ENCODE measurements around the gene ZNF516.

Gene ZNF516

DNA sequence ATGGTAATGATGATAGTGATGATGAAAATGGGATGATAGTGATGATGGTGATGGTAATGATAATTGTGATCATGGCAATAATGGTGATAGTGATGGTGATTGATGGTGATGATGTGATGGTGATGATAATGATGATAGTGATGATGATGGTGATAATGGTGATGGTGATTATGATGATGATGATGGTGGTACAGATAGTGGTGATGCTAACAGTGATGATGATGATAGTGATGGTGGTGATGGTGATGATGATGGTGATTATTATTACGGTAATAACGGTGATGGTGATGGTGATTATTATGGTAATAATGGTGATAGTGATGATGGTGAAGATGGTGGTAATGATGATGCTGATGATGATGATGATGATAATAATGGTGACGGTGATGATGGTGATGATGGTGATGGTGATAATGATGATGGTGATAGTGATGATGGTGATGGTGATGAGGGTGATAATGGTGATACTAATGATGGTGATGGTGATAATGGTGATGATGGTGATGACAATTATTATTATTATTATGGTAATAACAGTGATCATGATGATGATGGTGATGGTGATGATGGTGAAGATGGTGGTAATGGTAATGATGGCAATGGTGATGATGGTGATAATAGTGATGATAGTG, 151.0 kb downstream of the ZNF516 start:
- no peak overlapping the region for H3K4me3 ChIP-seq (ENCODE audit: low read length)
- DNase-seq (ENCODE audit: low read depth, low spot score) = no peak

DNA sequence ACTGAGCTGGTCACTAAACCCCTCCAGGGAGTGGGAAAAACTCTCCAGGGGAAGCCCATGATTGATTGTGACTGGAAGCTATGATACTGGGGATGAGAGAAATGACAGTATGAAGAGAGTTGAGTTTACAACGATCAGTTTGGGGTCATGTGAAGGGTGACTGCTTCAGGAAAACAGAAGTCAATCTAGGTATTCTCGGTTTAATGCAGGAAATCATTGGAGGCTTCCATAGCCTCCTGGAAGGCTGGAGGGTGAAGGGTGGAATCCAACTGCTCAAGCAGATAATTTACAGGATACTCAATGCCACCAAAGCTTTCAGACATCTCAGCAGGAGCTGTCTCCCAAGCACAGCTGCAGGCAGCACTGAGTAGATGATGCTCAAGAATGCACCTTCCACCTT, 154.6 kb downstream of the ZNF516 start:
- no peak for DNase-seq (ENCODE audit: low read depth, low spot score)
- H3K4me3 ChIP-seq (ENCODE audit: low read length) = no peak overlapping the region

DNA sequence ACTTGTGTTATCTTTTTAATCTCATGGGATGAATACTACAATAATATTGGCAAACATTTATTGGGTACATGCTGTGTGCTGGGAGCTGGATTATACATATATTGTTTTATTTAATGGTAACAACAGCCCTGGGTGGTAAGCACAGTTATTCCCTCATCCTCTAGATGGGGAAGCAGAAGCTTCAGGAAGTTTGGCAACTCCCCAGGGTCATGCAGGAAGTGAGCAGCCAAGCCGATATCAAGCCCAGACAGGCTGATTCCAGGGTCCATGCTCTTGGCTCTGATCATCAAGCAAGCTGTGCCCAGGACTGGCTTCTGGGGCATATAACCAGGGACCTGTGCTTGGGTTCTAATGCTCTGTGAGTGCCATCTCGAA, 155.8 kb downstream of the ZNF516 start:
- DNase-seq (ENCODE audit: low read depth, low spot score) = no peak
- H3K4me3 ChIP-seq (ENCODE audit: low read length) = no peak overlapping the region

DNA sequence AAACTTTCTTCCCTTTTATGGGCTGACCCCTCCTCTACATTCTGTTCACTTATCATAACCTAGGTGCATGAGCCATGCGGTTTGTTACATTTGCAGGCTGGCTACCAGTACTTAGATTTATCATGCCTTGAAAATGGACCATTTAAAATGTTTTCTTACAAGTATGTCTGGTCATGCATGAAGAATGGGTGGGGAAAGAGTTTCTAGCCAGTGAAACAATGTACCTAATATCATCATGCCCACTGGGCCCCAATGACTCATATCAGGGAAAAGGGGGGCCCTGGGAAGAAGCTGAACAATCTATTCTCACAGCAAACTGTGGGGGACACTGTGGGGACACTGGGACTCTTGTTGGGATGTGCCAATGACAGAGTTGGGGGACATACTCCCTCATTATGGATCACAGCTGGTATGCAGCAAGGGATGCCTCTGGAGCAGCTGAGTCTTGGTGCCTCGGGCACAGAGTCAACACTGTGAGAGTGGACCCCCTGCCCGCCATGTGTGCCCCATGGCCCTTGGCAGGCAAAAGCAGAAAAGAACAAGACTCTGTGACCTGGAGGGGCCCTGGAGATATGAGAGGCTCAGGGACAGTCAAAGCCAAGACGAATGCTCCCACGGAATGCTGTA, 156.3 kb downstream of the ZNF516 start:
- no peak overlapping the region for H3K4me3 ChIP-seq (ENCODE audit: low read length)
- no peak for DNase-seq (ENCODE audit: low read depth, low spot score)

DNA sequence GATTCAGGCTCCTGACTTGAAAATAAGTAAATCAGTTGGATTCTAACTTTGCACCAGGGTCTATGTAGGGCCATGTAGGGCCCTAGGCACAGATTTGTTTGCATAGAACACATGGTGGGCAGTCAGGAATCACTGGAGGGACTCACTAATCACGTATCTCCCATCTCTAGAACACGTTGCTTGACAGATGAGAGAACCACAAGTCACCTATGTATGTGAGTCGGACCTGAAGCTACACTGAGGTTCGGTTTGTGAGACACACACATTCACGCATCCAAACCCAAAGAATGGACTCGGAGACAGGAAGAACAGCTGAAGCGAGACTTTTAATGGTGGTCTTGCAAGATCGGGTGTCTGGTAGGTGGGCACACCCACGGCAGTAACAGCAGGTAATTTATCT, 157.0 kb downstream of the ZNF516 start:
- no peak overlapping the region for H3K4me3 ChIP-seq (ENCODE audit: low read length)
- DNase-seq (ENCODE audit: low read depth, low spot score) = no peak

DNA sequence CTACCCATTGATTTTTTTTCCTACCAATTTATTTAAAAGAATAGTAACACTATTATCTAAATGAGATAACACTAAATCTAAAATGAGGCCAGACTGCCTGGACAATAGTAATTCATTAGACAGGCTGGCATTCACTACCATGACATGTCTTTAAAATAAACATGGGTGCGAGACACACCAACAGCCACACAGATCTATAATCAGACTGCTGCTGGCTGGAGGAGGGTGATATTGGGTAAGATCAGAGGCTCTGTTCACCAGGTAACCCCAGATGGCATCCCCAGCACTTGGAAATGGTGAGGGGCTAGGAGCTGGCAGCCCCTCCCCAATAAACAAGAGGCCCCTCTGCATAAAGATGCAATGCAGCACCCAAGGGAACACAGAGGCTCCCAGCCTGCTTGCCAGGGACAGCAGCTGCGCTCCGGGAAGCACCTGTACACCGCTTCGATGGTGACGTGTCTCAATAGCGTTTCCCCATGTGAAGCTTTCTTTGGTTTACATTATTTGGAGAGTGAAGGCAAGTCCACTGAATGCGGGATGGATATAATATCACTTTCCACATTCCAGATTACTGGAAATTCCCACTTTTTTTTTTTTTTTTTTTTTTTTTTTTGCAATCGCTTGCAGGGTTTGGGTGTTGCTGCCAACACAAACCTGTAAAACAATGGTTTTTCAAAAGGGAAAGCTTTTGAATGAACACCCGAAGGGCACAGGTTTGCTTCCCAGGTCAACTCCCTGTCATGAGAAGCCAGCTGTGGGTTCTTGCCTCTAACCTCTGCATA, 159.0 kb downstream of the ZNF516 start:
- no peak for DNase-seq (ENCODE audit: low read depth, low spot score)
- H3K4me3 ChIP-seq (ENCODE audit: low read length) = no peak overlapping the region

DNA sequence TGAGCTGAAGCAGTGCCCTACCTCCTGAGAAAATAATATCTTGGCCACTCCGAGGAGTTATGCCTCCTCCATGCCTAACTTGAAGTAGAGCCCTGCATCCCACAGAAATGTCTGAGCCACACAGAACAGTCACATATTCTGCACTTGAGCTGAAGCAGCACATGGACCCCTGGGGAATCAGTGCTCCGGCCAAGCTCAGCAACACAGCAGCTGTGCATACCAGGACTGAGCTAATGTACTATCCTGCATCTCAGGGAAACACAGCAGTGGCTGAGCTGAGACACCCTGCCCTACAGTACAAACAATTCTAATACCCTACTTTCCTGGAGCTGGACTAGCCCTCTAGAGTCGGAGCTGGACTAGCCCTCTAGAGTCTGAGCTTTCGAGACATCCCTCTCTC, 166.9 kb downstream of the ZNF516 start:
- no peak for DNase-seq (ENCODE audit: low read depth, low spot score)
- no peak overlapping the region for H3K4me3 ChIP-seq (ENCODE audit: low read length)

DNA sequence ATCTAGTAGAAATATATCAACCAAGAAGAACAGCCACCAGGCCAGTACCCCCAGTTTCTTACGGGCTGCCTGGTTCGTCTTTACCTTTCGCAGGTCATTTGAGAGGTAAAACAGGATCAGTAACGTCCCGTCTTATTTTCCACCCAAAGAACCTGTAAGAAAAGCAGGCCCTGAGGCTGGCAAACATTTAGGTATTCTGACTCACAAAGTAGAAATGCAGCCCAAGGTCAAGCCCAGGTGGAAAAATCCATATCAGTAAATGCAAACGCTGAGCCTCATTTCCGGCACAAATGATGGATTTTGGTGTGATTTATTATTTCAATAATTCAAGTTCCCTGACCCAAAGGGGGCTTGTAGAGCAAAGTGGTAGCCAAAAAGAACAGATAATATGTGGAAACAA, 171.2 kb downstream of the ZNF516 start:
- no peak for DNase-seq (ENCODE audit: low read depth, low spot score)
- H3K4me3 ChIP-seq (ENCODE audit: low read length) = no peak overlapping the region

DNA sequence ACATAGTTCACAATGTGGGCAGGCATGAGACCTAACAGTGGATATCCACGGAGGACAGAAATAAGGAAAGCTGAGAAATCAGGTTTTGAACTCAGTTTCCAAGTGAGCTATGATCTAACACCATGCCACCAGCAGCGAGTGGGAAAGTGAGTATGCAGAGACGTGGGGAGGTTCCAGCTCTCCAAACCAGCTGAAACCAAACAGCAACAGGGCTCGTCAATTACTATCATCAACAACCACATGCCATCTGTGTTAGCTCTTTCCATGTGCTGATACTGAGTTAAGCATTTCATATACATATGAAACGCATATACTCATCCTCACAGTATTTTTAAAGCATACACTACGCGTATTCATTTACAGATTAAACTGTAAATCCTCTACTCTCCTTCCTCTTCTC, 172.4 kb downstream of the ZNF516 start:
- H3K4me3 ChIP-seq (ENCODE audit: low read length) = no peak overlapping the region
- DNase-seq (ENCODE audit: low read depth, low spot score) = no peak

DNA sequence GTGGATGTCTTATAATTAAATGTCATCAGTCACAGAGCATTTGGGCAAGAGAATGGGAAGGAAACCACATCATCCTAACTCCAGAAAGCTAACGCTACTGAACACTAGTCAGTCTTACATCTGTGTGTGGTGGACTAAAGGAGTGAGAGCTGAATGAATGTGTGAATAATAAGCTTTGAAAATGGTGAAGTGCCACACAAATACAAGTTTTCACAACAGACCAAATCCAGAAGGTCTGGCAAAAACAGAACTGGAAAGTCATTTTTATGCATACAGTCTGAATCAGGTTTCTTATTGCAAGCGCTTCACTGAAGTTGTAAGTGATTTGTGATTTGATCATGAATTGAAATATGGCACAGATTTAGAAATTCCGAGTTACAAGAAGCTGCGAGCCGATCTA, 175.7 kb downstream of the ZNF516 start:
- H3K4me3 ChIP-seq (ENCODE audit: low read length) = no peak overlapping the region

DNA sequence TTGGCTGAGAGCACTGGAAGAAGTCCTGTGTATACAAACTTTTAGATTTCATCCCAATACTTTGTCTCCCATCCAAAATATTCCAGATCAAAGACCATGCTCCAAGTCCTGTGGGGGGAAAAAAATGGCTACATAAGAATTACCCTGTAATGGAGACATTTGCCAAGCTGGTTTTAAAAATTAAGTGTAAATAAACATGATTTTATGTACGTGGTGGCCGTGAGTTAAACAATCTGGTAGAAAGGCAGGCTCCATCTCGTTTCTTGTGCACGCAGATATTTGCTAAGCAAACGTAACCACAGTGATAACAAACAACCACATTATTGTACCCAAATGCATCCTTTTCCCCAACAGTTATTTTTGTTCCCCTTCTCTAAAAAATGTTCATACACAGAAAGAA, 176.4 kb downstream of the ZNF516 start:
- no peak overlapping the region for H3K4me3 ChIP-seq (ENCODE audit: low read length)
- no peak for DNase-seq (ENCODE audit: low read depth, low spot score)

More for the DNA sequence above, 175.7 kb downstream of the ZNF516 start:
- no peak for DNase-seq (ENCODE audit: low read depth, low spot score)

DNA sequence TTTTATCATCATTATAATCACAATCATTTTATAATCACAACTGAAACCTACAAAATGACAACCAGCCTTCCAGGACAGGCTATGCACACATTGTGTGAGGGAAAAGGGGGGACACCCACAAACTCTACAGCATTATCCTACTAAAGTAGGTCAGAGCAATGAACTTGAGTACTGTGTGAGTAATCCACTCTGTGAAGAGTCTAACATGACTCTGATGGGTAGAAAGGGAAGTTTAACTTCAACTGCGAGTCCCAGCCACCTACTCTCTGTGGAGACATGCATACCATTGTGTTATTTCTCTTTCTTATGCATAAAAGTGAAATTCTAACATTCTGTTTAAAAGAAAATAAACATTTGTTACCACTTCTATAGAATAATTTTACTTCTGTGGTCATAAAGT, 177.9 kb downstream of the ZNF516 start:
- DNase-seq (ENCODE audit: low read depth, low spot score) = no peak
- H3K4me3 ChIP-seq (ENCODE audit: low read length) = no peak overlapping the region

DNA sequence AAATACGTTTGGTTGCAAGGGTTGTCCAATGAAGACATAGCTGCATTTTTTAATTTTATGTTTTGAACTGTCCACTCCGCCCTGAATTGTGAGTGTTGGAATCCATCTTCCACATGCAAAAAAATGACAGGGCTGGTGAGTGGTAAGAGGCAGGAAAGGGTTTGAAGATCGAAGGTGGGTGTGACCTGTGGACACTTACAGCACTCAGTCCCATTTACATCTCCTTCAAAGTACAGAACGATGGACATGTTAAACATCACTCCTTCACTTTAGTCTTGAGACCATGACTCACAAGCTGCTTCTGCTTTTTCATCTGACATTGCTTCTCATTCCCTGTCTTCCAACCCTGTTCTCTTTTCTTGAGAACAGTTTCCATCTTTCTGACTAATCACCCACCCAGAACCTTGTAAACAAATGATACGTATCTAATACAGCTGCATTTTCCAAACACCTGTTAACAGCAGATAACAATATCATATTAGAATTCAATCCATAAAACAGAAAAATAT, 179.3 kb downstream of the ZNF516 start:
- no peak for DNase-seq (ENCODE audit: low read depth, low spot score)
- H3K4me3 ChIP-seq (ENCODE audit: low read length) = no peak overlapping the region

DNA sequence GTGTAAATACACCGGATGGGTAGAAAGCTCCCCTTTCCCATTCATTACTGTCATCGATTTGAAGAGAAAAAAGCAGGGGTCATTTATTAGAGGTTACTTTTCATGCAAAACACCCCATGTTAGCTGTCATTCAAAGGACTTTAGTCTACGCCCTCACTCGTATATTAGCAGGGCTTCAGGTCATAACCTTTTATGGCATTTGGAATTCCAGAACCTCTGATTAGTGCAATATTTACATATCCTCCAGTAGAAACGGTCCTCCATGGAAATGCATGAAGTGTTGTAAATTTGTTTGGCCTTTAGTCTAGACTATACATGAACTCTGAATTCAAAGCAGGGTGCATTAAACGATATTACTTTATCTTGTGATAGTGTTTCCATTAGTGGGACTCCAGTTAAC, 180.5 kb downstream of the ZNF516 start:
- no peak overlapping the region for H3K4me3 ChIP-seq (ENCODE audit: low read length)
- DNase-seq (ENCODE audit: low read depth, low spot score) = no peak

DNA sequence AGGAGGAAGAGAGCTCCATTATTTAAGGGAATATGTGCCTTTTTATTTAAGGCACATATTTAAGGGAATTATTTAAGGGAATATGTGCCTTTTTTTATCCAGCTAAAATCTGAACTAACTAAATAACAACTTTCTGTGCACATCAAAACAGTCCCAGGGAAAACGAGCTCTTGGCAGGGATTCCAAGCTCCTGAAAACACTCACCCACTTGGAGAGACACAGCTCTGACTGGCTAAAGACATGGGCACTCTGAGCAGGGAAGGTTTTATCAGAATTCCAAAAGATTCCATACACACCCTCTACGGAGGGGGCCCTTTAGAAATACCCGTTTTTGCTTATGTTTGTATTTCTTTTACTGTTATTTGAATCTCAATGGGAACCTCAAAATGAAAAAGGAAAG, 181.0 kb downstream of the ZNF516 start:
- DNase-seq (ENCODE audit: low read depth, low spot score) = no peak
- H3K4me3 ChIP-seq (ENCODE audit: low read length) = no peak overlapping the region

Measured in Jurkat, Clone E6-1 (cell line).